Measurements from ENCODE around the gene TEX48.

The TEX48 gene

DNA sequence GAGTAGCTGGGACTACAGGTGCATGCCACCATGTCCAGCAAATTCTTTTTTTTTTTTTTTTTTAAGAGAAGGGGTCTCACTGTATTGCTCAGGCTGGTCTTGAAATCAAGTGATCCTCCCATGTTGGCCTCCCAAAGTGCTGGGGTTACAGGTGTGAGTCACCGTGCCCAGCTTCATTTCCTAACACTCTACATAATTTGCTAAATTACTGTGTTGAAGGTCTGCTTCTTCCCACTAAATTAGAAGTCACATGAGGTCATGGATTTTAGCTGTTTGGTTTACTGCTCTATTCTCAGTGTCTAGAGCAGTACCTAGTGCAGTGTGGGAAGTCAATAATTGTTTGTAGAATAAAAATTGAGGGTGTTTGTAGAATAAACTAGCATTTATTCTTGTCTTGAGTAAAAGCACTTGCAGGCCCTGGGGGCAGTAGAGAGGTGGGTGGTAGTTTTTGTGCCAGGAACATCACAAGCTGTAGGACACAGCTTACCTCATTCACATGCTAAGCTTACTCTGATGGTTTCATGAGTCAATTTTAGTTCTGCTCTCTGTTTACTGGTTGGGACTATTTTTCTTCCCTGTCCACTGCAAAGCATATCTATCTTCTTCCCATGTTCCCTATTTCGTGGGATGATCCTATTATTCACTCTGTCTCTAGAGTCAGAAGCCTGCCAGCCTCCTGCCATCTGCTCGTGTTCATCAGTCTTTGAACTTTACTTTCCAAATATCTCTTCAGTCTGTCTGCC lies 7.0 kb downstream of the TEX48 start:
- TF ChIP-seq FEZF1 (tag by site-specific recombination; IDR thresholded peaks at IDR 0.05) (no peak), SCRT2 (tag by site-specific recombination; IDR thresholded peaks at IDR 0.05) (peak; percentile 51), SP3 (tag by site-specific recombination; IDR thresholded peaks at IDR 0.05) (no peak), SP7 (tag by site-specific recombination; IDR thresholded peaks at IDR 0.05) (peak; percentile 62), ZFHX2 (tag by site-specific recombination; conservative IDR thresholded peaks at IDR 0.05) (peak; percentile 36; the same call in 1 of the 2 replicates)
- H3K9me3 ChIP-seq (ENCODE audit: control insufficient read depth, insufficient read depth, low read depth, low read length) = no peaks in the 10 kb centered on the region
- H3K36me3 ChIP-seq (ENCODE audit: control insufficient read depth in 2 of 2, insufficient read depth in 1 of 2, low read length in 2 of 2) = no peaks in the 10 kb centered on the region
- no peak overlapping the region for H3K27ac ChIP-seq (ENCODE audit: extremely low read depth, low read depth, low read length)
- POLR2A ChIA-PET = interaction anchor here (0.7 to 0.8 kb wide), 3 partner anchors 21 to 322 kb away, joined by 3 to 5 read pairs (median 4); no protein-coding TSS in a partner anchor
- H3K4me1 ChIP-seq (ENCODE audit: control insufficient read depth, insufficient read depth, low read length) = peaks cover 3% of the 10 kb centered on the region
- H3K4me3 ChIP-seq (ENCODE audit: low read depth, low read length) = no peak overlapping the region
- CTCF ChIA-PET = interaction anchor here (0.6 to 10.6 kb wide), 11 partner anchors 10 to 714 kb away, joined by 3 to 296 read pairs (median 3); no protein-coding TSS in a partner anchor

DNA sequence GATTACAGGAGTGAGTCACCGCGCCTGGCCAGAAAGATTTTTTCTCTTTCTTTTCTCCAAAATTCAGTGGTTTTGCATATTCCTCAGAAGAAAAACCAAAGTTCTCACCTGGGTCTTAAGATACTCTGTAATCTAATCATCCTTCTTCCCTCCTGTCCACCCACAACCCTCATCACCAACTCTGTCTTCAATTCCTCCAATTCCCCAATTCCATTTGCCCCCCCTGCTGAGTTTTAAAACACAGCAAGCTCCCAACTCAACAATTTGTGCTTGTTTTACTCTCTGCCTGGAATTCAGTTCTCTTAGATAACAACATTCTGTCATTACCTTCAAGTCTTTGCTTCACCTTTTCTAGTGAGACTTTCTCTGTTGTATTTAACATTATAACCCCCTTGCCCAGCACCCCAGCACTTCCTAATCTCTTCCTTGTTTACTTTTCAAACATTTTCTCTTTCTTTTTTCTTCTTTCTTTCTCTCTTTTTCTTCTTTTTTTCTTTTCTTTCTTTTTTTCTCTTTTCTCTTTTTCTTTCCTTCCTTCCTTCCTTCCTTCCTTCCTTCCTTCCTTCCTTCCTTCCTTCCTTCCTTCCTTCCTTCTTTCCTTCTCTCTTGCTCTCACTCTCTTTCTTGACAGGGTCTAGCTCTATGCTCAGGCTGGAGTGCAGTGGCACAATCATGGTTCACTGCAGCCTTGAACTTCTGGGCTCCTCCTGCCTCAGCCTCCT lies 7.8 kb downstream of the TEX48 start:
- ChIA-PET CTCF (interaction anchor here (0.7 to 10.6 kb wide), 8 partner anchors 9 to 340 kb away, joined by 3 to 296 read pairs (median 4); no protein-coding TSS in a partner anchor), POLR2A (interaction anchor here (0.7 to 0.8 kb wide), 2 partner anchors 22 to 321 kb away, joined by 4 to 5 read pairs; no protein-coding TSS in a partner anchor)
- TF ChIP-seq ZNF426 (tag by site-specific recombination; IDR thresholded peaks at IDR 0.05) = no peak
- no peak for TF ChIP-seq ZNF558 (tag by site-specific recombination; IDR thresholded peaks at IDR 0.05)
- no peak for TF ChIP-seq ZBTB48 (tag by site-specific recombination; IDR thresholded peaks at IDR 0.05)
- TF ChIP-seq ZNF707 (tag by site-specific recombination; IDR thresholded peaks at IDR 0.05) = no peak
- TF ChIP-seq SCRT1 (tag by site-specific recombination; IDR thresholded peaks at IDR 0.05; ENCODE audit: borderline replicate concordance) = peak; percentile 10; the same call in 1 of the 2 replicates
- TF ChIP-seq, protein P1, sequence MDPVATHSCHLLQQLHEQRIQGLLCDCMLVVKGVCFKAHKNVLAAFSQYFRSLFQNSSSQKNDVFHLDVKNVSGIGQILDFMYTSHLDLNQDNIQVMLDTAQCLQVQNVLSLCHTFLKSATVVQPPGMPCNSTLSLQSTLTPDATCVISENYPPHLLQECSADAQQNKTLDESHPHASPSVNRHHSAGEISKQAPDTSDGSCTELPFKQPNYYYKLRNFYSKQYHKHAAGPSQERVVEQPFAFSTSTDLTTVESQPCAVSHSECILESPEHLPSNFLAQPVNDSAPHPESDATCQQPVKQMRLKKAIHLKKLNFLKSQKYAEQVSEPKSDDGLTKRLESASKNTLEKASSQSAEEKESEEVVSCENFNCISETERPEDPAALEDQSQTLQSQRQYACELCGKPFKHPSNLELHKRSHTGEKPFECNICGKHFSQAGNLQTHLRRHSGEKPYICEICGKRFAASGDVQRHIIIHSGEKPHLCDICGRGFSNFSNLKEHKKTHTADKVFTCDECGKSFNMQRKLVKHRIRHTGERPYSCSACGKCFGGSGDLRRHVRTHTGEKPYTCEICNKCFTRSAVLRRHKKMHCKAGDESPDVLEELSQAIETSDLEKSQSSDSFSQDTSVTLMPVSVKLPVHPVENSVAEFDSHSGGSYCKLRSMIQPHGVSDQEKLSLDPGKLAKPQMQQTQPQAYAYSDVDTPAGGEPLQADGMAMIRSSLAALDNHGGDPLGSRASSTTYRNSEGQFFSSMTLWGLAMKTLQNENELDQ (tag by site-specific recombination; IDR thresholded peaks at IDR 0.05; ENCODE audit: low read depth) = no peak
- TF ChIP-seq, protein P2, sequence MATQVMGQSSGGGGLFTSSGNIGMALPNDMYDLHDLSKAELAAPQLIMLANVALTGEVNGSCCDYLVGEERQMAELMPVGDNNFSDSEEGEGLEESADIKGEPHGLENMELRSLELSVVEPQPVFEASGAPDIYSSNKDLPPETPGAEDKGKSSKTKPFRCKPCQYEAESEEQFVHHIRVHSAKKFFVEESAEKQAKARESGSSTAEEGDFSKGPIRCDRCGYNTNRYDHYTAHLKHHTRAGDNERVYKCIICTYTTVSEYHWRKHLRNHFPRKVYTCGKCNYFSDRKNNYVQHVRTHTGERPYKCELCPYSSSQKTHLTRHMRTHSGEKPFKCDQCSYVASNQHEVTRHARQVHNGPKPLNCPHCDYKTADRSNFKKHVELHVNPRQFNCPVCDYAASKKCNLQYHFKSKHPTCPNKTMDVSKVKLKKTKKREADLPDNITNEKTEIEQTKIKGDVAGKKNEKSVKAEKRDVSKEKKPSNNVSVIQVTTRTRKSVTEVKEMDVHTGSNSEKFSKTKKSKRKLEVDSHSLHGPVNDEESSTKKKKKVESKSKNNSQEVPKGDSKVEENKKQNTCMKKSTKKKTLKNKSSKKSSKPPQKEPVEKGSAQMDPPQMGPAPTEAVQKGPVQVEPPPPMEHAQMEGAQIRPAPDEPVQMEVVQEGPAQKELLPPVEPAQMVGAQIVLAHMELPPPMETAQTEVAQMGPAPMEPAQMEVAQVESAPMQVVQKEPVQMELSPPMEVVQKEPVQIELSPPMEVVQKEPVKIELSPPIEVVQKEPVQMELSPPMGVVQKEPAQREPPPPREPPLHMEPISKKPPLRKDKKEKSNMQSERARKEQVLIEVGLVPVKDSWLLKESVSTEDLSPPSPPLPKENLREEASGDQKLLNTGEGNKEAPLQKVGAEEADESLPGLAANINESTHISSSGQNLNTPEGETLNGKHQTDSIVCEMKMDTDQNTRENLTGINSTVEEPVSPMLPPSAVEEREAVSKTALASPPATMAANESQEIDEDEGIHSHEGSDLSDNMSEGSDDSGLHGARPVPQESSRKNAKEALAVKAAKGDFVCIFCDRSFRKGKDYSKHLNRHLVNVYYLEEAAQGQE (tag by site-specific recombination; IDR thresholded peaks at IDR 0.05) = no peak
- TF ChIP-seq ZNF366 (tag by site-specific recombination; conservative IDR thresholded peaks at IDR 0.05) = peak; percentile 76
- no peaks in the 10 kb centered on the region for H3K36me3 ChIP-seq (ENCODE audit: control insufficient read depth in 2 of 2, insufficient read depth in 1 of 2, low read length in 2 of 2)
- no peak overlapping the region for H3K4me3 ChIP-seq (ENCODE audit: low read depth, low read length)
- H3K9me3 ChIP-seq (ENCODE audit: control insufficient read depth, insufficient read depth, low read depth, low read length) = no peaks in the 10 kb centered on the region
- H3K4me1 ChIP-seq (ENCODE audit: control insufficient read depth, insufficient read depth, low read length) = peaks cover 3% of the 10 kb centered on the region
- no peak overlapping the region for H3K27ac ChIP-seq (ENCODE audit: extremely low read depth, low read depth, low read length)

DNA sequence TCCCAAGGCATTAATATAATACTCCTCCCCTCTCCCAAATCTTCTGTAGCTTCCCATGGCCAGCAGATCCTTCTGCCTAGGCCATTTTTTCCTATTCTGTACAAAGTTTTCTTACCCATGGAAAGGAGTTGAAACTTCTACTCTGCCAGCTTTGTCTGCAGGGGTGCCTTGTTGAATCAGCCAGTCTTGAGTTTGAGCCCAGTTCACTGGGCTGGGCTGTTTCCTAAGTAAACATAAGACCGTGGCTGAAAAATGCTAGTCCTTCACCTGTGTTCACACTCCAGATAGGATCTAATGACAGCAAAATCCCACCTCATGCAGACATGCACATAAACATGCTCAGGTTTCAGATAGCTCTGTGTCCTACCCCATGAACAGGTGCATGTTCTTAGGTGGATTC lies 10.4 kb downstream of the TEX48 start:
- ChIA-PET POLR2A (no interaction called here), CTCF (interaction anchor here (0.6 to 2.8 kb wide), 8 partner anchors 9 to 395 kb away, joined by 3 to 19 read pairs (median 4); no protein-coding TSS in a partner anchor)
- Histone ChIP-seq H3K36me3 (ENCODE audit: control insufficient read depth in 2 of 2, insufficient read depth in 1 of 2, low read length in 2 of 2) (no peaks in the 10 kb centered on the region), H3K9me3 (ENCODE audit: control insufficient read depth, insufficient read depth, low read depth, low read length) (no peaks in the 10 kb centered on the region), H3K4me1 (ENCODE audit: control insufficient read depth, insufficient read depth, low read length) (no peaks in the 10 kb centered on the region), H3K27ac (ENCODE audit: extremely low read depth, low read depth, low read length) (no peak overlapping the region), H3K4me3 (ENCODE audit: low read depth, low read length) (no peak overlapping the region)
- TF ChIP-seq ZNF174 (tag by site-specific recombination; IDR thresholded peaks at IDR 0.05) (no peak), GLIS2 (tag by site-specific recombination; IDR thresholded peaks at IDR 0.05) (no peak), ZNF785 (tag by site-specific recombination; IDR thresholded peaks at IDR 0.05) (no peak)
- TF ChIP-seq, protein P3, sequence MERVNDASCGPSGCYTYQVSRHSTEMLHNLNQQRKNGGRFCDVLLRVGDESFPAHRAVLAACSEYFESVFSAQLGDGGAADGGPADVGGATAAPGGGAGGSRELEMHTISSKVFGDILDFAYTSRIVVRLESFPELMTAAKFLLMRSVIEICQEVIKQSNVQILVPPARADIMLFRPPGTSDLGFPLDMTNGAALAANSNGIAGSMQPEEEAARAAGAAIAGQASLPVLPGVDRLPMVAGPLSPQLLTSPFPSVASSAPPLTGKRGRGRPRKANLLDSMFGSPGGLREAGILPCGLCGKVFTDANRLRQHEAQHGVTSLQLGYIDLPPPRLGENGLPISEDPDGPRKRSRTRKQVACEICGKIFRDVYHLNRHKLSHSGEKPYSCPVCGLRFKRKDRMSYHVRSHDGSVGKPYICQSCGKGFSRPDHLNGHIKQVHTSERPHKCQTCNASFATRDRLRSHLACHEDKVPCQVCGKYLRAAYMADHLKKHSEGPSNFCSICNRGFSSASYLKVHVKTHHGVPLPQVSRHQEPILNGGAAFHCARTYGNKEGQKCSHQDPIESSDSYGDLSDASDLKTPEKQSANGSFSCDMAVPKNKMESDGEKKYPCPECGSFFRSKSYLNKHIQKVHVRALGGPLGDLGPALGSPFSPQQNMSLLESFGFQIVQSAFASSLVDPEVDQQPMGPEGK (tag by site-specific recombination; IDR thresholded peaks at IDR 0.05) = no peak
- TF ChIP-seq, protein P4, sequence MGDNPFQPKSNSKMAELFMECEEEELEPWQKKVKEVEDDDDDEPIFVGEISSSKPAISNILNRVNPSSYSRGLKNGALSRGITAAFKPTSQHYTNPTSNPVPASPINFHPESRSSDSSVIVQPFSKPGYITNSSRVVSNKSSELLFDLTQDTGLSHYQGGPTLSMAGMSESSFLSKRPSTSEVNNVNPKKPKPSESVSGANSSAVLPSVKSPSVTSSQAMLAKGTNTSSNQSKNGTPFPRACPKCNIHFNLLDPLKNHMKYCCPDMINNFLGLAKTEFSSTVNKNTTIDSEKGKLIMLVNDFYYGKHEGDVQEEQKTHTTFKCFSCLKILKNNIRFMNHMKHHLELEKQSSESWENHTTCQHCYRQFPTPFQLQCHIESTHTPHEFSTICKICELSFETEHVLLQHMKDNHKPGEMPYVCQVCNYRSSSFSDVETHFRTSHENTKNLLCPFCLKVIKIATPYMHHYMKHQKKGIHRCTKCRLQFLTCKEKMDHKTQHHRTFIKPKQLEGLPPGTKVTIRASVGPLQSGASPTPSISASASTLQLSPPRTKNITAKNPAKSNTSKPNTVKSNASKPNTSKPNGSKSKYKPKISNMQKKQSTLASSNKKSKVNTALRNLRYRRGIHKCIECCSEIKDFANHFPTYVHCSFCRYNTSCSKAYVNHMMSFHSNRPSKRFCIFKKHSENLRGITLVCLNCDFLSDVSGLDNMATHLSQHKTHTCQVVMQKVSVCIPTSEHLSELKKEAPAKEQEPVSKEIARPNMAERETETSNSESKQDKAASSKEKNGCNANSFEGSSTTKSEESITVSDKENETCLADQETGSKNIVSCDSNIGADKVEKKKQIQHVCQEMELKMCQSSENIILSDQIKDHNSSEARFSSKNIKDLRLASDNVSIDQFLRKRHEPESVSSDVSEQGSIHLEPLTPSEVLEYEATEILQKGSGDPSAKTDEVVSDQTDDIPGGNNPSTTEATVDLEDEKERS (tag by site-specific recombination; IDR thresholded peaks at IDR 0.05) = no peak

All from HEK293 (cell line).